Measurements from ENCODE around the gene TBC1D5.

DNA sequence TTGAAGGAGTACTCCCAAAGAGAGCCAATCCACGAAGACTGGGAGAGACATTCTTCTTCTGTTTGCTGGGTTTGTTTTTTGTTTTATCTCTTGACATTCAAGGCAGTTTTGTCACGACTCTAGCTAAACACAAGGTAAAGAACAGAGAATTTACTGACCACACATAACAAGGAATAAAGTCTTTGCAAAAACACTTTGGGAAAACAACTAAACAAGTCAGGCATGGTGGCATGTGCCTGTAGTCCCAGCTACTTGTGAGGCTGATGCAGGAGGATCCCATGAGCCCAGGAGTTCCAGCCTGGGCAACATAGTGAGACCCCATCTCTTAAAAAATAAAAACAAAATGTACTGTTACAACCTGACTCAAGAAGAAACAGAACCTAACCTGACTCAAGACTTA is 28.0 kb downstream of the TBC1D5 start:
- TF ChIP-seq POLR2A (IDR thresholded peaks at IDR 0.05) (no peak), POLR2AphosphoS5 (IDR thresholded peaks at IDR 0.05) (no peak)
- TF ChIP-seq, protein P1, sequence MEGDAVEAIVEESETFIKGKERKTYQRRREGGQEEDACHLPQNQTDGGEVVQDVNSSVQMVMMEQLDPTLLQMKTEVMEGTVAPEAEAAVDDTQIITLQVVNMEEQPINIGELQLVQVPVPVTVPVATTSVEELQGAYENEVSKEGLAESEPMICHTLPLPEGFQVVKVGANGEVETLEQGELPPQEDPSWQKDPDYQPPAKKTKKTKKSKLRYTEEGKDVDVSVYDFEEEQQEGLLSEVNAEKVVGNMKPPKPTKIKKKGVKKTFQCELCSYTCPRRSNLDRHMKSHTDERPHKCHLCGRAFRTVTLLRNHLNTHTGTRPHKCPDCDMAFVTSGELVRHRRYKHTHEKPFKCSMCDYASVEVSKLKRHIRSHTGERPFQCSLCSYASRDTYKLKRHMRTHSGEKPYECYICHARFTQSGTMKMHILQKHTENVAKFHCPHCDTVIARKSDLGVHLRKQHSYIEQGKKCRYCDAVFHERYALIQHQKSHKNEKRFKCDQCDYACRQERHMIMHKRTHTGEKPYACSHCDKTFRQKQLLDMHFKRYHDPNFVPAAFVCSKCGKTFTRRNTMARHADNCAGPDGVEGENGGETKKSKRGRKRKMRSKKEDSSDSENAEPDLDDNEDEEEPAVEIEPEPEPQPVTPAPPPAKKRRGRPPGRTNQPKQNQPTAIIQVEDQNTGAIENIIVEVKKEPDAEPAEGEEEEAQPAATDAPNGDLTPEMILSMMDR (IDR thresholded peaks at IDR 0.05) = no peak

Measured in breast epithelium (tissue), 3 donors.